HG02759 (cell line): Measurements from ENCODE around the gene COL1A2.

ENCODE experiments used
- ATAC-seq: cut with Tn5 transposase; IDR thresholded peaks from one replicate; pipeline ENCODE4 v1.9.1; 2021; ENCODE audit warnings: mild to moderate bottlenecking, moderate library complexity; ENCODE audit not compliant: unreplicated experiment

The COL1A2 gene

DNA sequence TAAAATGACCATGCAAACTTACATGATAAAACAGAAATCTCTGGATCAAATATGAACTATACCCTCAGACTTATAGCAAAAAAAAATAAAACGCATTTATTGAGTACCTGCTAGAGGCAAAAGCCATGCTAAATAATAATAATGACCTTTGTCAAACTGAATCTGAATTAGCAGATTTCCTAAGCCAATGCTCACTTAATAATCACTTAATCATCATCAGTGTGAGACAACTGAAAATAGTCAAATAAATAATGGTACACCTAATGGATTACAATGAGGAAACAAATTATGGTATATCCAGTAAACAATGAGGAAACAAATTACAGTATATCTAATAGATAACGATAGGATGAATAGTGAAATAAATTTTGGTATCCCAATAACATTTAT, 37.6 kb downstream of the COL1A2 start:
- no peak for ATAC-seq

DNA sequence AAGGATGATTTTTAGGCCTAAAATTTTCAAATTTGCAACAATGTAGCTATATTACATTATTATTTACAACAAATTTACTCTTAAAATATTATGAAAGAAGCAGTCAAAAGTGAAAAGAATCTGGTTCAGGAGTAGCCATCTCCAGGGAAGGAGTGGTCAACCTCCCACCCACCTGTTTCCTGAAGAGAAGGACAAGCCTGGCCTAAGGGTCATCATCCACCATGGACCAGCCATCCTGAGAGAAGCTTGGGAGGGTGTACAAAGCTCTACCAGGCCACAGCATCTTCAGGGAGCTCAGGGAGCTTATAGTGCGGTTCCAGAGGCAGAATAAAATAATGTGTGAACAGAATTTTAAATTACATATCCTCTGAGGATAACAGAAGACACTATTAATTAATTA, 38.1 kb downstream of the COL1A2 start:
- ATAC-seq = no peak

- no peak for ATAC-seq
Measured at GRCh38 chr7:94433224-94433623, 38.5 kb downstream of the COL1A2 start.

DNA sequence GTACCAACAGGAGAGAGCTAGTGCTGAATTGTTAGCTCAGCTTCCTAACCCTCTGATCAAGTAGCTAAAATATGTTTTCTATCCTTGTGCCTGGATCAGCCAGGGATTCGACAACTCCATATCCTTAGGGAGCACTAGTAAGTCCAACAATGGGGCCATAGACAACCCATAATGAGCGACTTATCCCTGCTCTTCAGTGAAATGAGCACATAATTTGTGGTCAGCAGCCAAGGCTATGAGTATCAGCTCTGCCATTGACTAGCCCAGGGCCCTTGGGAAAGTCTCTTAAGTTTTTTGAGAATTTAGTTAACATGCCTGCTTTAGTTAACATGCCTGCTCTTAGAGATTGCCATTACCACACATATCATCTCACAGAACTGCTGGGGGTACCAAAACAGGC, 39.3 kb downstream of the COL1A2 start:
- ATAC-seq = no peak

DNA sequence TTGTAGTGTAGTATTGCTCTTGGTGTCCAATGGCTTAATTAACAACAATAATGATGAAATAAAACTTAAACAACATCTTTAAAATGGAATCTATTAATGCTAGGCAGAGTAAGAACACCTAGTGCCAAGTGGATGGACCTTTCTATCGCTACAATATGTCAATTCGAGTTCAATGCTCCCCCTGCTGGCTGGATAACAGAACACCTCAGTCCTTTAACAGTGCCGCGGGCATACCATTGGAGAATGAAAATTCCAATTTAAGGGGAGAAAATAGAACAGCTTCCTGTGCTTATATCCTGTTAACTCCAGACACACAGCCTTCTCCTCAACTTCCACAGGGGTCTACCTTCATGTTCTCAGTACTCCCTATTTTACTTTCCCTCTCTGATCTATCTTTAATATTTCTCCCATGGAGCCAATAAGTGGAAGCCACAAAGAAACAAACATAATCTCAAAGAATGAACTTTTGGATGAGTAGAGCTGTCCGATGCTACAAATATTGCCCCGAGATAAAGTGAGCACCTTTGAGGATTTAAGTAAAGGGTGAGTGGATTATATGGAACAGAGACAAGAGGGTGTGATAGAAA, 41.4 kb downstream of the COL1A2 start:
- ATAC-seq = peak; percentile 97

DNA sequence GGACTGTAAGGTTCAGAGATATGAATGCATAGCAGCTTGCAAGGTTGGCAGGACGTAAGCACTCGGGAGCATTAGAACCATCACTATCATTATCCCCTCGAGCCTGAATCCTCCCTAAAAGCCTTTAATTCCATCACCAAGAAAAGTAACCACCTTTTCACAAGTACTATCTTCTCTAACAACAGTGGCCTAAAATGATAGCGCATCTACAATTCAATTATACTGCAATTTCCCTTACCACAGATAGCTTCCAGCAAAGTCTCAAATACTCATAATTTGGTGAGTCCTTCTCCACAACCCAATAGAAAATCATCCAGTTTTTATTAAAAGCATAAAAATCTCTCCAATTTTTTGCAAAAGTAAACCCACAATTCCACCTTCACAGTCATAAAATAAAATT, 42.0 kb downstream of the COL1A2 start:
- no peak for ATAC-seq

GRCh38 chr7:94439893-94440381, 45.2 kb downstream of the COL1A2 start:
- ATAC-seq = no peak

- no peak for ATAC-seq
Measured at GRCh38 chr7:94440451-94441039, 45.9 kb downstream of the COL1A2 start.

DNA sequence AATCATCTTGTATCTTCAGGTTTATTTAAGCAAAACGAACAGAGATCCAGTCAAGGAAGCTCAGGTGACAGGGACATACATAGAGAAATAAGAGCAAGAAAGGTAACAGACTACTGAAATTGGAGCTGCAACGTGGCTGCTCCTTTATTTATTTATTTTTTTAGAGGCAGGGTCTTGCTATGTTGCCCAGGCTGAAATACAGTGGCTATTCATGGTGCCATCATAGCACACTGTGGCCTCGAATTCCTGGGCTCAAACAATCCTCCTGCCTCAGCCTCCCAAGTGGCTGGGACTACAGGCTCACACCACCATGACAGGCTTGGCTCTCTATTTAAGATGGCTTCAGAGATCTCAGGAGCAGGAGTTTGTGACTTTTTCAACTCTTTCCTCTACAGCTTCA, 46.4 kb downstream of the COL1A2 start:
- no peak for ATAC-seq

GRCh38 chr7:94442639-94443038, 47.9 kb downstream of the COL1A2 start:
- no peak for ATAC-seq

DNA sequence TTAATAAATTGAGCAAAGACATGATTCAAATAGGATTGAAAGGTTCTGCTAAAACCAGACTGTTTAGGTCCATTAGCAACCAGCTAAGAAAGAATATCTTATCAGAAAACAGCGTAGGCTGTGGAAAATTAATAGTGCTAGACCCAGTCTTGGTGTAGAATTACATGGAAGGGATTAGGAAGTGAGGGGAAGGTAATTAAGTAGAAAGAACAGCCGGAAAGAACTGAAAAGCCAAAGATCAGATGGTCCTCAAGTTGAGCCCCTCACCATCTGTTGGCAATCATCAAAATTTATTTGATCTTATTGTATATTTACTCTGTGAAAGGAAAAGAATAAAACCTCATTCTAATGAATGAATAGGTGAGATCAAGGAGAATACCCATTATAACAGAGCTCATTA, 50.1 kb downstream of the COL1A2 start:
- no peak for ATAC-seq

DNA sequence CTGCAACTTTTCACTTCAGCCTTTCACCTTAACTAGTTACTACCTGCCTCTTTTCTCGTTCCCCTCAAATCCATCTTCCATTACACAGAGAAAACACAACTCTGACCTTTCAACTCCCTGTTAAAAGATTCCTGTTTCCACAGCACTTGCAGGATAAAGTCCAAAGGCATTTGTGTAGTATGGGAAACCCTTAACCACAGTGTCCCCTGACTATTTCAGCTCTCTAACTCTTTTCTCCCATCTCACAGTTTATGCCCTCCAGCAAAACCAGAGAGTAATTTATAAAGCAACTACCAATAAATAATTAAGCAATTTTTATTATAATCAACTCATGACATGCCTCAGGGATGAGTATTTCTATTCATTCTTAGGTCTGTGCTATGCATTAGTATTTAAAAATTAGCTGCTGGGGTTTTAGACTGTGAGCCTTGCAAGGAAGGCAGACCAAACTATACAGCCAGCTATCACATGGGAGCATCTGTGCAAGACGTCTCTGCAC, 51.0 kb downstream of the COL1A2 start:
- ATAC-seq = no peak

GRCh38 chr7:94446308-94446707, 51.6 kb downstream of the COL1A2 start:
- no peak for ATAC-seq

- ATAC-seq = no peak
Measured at GRCh38 chr7:94449151-94449725, 54.5 kb downstream of the COL1A2 start.

DNA sequence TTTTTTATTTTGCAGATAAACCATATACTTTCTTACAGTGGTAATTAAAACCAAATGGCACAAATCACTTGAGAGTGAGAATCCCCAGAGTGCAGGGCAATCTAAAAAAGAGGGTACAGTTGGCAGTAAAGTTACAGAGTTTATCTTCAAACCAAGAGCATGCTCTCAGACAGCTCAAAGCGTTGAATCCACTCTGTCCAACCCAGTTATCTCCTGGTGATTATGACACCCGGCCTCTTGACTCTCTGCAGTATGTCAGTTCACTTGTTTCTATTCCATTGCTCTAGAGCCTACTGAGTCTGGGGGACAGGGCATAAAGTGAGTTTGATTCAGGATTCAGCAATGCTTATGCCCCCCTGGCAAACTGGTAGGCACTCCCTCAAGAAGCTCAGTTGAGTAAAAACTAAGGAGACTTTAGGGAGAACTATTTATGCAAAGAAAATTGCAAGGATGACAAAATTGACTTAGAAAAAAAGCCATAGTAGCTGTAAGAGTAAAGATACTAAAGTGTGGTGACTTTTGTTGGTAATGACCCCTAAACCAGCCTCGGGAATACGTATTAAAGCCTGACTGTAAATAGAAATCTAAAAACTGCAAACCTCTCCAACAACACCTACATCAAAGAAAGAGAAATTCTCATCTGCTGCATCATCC, 55.5 kb downstream of the COL1A2 start:
- no peak for ATAC-seq

GRCh38 chr7:94451187-94451586, 56.5 kb downstream of the COL1A2 start:
- no peak for ATAC-seq

DNA sequence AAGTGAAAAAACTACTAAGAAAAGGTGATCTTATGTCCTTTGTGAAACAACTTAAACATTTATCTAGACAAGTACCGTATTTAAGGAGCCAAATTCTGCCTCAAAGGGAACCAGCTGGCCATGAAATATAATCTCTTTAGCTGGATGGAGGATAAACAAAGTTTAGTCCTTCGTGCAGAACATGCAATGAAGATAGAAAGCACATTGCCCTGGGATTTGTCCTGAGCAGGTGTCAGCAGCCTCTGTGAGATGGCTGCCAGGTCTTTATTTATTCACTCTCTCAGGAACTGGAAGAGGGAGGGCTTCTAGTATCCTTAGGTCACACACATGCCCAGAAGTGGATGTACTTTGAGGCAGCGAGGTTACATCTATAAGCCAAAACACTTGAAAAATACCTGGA, 57.5 kb downstream of the COL1A2 start:
- ATAC-seq = no peak

DNA sequence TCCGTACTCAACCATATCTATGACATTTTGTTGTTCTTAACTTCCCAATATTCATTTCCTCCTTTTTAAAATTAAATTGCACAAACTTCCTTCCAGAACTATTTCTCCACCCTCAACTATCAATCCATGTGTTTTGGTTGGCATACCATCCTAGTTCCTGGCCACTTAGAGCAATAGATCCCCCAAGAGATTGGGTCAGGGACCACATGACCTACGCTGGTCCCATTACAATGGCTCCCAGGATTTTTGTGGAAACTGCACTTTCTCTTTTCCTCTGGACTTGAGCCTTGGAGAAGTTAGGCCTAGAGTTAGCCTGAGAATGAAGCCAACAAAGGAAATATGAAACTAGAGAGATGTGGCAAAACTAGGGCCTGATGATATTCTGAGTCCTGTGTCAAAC, 59.2 kb downstream of the COL1A2 start:
- ATAC-seq = no peak

GRCh38 chr7:94458041-94458440, 63.3 kb downstream of the COL1A2 start:
- ATAC-seq = no peak

- ATAC-seq = no peak
Measured at GRCh38 chr7:94466516-94466915, 71.8 kb downstream of the COL1A2 start.

DNA sequence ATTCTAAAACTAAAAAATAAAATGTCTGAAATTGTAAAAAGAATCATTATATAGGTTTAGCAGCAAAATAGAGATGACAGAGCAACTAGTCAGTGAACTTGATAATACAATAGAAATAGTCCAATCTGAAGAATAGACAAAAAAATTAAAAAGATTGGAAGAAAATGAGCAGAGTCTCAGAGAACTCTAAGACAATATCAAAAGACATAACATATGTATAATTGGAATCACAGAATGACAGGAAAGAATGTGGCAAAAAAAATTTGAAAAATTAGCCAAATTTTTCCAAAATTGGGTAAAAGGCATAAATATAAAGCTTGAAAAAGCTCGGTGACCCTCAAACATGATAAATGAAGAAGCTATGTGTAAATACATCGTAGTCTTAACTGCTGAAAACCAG, 76.9 kb downstream of the COL1A2 start:
- ATAC-seq = no peak

- ATAC-seq = peak; percentile 39
Measured at GRCh38 chr7:94472608-94473007, 77.9 kb downstream of the COL1A2 start.
